ENCODE data around the gene NFE2.

NFE2 gene

DNA sequence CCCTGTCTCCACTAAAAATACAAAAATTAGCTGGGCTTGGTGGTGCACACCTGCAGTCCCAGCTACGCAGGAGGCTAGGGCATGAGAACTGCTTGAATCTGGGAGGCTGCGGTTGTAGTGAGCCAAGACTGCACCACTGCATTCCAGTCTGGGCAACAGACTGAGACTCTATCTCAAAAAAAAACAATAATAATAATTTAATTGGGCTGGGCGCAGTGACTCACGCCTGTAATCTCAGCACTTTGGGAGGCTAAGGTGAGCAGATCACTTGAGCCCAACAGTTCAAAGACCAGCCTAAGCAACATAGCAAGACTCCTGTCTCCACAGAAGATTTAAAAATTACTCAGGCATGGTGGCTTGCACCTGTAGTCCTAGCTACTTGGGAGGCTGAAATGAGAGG, 47.6 kb downstream of the NFE2 start:
- no peak for DNase-seq (ENCODE audit: extremely low read depth in 1 of 2, low read depth in 1 of 2)

DNA sequence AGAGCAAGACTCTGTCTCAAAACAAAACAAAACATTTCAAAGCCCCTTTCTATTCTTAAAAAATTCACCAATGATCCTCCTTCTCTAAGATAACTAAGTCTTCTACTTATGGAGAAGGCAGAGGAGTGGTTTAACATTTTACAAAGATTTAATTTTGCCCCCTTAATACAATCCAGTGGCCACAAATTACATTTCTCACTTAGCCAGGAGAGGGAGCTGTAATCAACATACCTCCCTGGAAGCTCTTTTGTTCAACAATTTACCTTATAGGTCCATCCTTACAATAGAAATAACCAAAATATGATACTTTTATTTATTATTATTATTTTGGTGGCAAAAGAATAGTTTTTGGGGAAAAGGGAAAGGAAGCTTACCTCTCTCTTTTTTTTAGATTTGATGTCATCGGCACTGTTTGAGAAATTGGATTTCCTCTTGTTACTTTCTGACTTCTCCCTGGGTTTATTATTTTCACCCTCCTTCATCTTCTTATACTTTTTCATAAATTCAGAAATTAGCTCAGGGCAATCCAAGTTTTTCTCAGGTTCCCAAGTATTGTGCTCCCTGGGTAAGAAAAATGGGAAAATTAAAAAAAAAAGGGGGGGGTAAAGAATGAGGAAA, 49.0 kb downstream of the NFE2 start:
- DNase-seq (ENCODE audit: extremely low read depth in 1 of 2, low read depth in 1 of 2), result no peak

GRCh38 chr12:54249489-54249888, 51.3 kb downstream of the NFE2 start:
- DNase-seq (ENCODE audit: extremely low read depth in 1 of 2, low read depth in 1 of 2), result no peak

DNA sequence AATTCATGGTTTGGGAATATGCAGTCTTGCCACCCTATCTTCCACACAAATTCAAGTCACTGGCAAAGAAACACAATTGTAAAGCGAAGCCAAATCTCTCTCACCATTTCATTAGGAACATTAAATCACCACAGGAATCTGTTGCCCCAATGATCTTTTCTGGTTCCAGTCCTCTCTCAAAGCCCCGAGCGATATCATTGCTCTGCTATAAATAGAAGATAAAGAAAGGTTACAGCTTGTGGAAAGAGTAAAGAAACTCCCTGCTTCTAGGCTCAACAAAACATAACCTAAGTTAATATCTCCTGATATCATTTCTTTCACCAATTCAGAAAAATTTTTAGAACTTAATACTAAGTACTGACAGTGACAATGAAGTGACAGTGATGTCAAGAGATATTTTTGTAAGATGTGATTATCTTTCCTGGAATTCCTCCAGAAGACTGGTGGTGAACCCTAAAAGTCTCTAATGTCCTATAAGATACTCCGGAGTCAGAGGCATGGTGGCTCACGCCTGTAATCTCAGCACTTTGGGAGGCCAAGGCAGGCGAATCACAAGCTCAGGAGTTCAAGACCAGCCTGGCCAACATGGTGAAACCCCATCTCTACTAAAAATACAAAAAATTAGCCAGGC, 54.7 kb downstream of the NFE2 start:
- DNase-seq (ENCODE audit: extremely low read depth in 1 of 2, low read depth in 1 of 2), result no peak

Data from stimulated activated CD8-positive, alpha-beta memory T cell treated with anti-CD3 and anti-CD28 coated beads, Interleukin-7, amount 100 ng/mL, for 48 hours (primary cell).